Measurements from ENCODE around the gene ADARB1. TPM values are rescaled to one million over a fixed set of nuclear protein-coding genes. Genes with fewer than 3 reads are reported as not detected.

The ADARB1 gene
- total RNA-seq, 2 experiments from 2014 or later = 32.8 to 37.7 TPM

GRCh38 chr21:45213392-45213791, 139.0 kb downstream of the ADARB1 start:
- peaks cover 17% of the 10 kb centered on the region for H3K4me1 Mint-ChIP-seq

GRCh38 chr21:45215213-45215612, 140.8 kb downstream of the ADARB1 start:
- Mint-ChIP-seq H3K4me1 (peaks cover 7% of the 10 kb centered on the region), H3K4me3 (no peak overlapping the region), H3K27ac (no peak overlapping the region), H3K9me3 (ENCODE audit: low read depth) (peaks cover 12% of the 10 kb centered on the region), H3K27me3 (no peaks in the 10 kb centered on the region), H3K36me3 (ENCODE audit: low read depth) (peaks cover 38% of the 10 kb centered on the region)
- CTCF ChIA-PET = no interaction called here
- POLR2A ChIA-PET = no interaction called here
- ATAC-seq (no peak), DNase-seq (no peak)
- intact Hi-C loops (cut with DNase I, micrococcal nuclease) = no loop called here

More at GRCh38 chr21:45213392-45213791, 139.0 kb downstream of the ADARB1 start:
- intact Hi-C loops (cut with DNase I, micrococcal nuclease) = no loop called here
- no peak for ATAC-seq
- no peak for DNase-seq
- Mint-ChIP-seq H3K27me3 (no peaks in the 10 kb centered on the region), H3K9me3 (ENCODE audit: low read depth) (peaks cover 12% of the 10 kb centered on the region), H3K4me3 (no peak overlapping the region), H3K27ac (no peak overlapping the region), H3K36me3 (ENCODE audit: low read depth) (peaks cover 38% of the 10 kb centered on the region)
- POLR2A ChIA-PET = no interaction called here
- CTCF ChIA-PET = interaction anchor here (1.1 kb wide), 1 partner anchor 308 kb away, joined by 3 read pairs; no protein-coding TSS in a partner anchor

- H3K27me3 Mint-ChIP-seq = no peaks in the 10 kb centered on the region
- H3K9me3 Mint-ChIP-seq (ENCODE audit: low read depth) = peaks cover 12% of the 10 kb centered on the region
- POLR2A ChIA-PET = no interaction called here
- peaks cover 7% of the 10 kb centered on the region for H3K4me1 Mint-ChIP-seq
- CTCF ChIA-PET = interaction anchor here (1.3 kb wide), 1 partner anchor 10 kb away, joined by 3 read pairs; no protein-coding TSS in a partner anchor
- H3K36me3 Mint-ChIP-seq (ENCODE audit: low read depth) = peaks cover 32% of the 10 kb centered on the region
- intact Hi-C loops (cut with DNase I, micrococcal nuclease) = no loop called here
- H3K27ac Mint-ChIP-seq = no peak overlapping the region
- no peak overlapping the region for H3K4me3 Mint-ChIP-seq
- DNase-seq (no peak), ATAC-seq (no peak)
These were observed 142.6 kb downstream of the ADARB1 start for GRCh38 chr21:45217010-45217409.

GRCh38 chr21:45219517-45219916, 145.1 kb downstream of the ADARB1 start:
- ChIA-PET POLR2A (no interaction called here), CTCF (no interaction called here)
- H3K9me3 Mint-ChIP-seq (ENCODE audit: low read depth) = peaks cover 12% of the 10 kb centered on the region
- H3K27me3 Mint-ChIP-seq = no peaks in the 10 kb centered on the region
- ATAC-seq (no peak), DNase-seq (no peak)
- peaks cover 9% of the 10 kb centered on the region for H3K4me1 Mint-ChIP-seq
- no peak overlapping the region for H3K27ac Mint-ChIP-seq
- H3K36me3 Mint-ChIP-seq (ENCODE audit: low read depth) = peaks cover 32% of the 10 kb centered on the region
- intact Hi-C loops (cut with DNase I, micrococcal nuclease) = no loop called here
- no peak overlapping the region for H3K4me3 Mint-ChIP-seq

GRCh38 chr21:45220071-45220481, 145.7 kb downstream of the ADARB1 start:
- DNase-seq (no peak), ATAC-seq (no peak)
- ChIA-PET CTCF (no interaction called here), POLR2A (no interaction called here)
- no peaks in the 10 kb centered on the region for H3K27me3 Mint-ChIP-seq
- H3K4me1 Mint-ChIP-seq = peaks cover 15% of the 10 kb centered on the region
- H3K36me3 Mint-ChIP-seq (ENCODE audit: low read depth) = peaks cover 31% of the 10 kb centered on the region
- intact Hi-C loops (cut with DNase I, micrococcal nuclease) = no loop called here
- peaks cover 12% of the 10 kb centered on the region for H3K9me3 Mint-ChIP-seq (ENCODE audit: low read depth)
- no peak overlapping the region for H3K27ac Mint-ChIP-seq
- no peak overlapping the region for H3K4me3 Mint-ChIP-seq

GRCh38 chr21:45220714-45221490, 146.5 kb downstream of the ADARB1 start:
- no peak for DNase-seq
- ChIA-PET CTCF (no interaction called here), POLR2A (no interaction called here)
- Mint-ChIP-seq H3K27ac (no peak overlapping the region), H3K27me3 (no peaks in the 10 kb centered on the region), H3K9me3 (ENCODE audit: low read depth) (peaks cover 12% of the 10 kb centered on the region), H3K4me1 (peaks cover 22% of the 10 kb centered on the region), H3K4me3 (no peak overlapping the region), H3K36me3 (ENCODE audit: low read depth) (peaks cover 33% of the 10 kb centered on the region)
- intact Hi-C loops (cut with DNase I, micrococcal nuclease) = no loop called here
- no peak for ATAC-seq

- DNase-seq = no peak
- peaks cover 25% of the 10 kb centered on the region for H3K36me3 Mint-ChIP-seq (ENCODE audit: low read depth)
- H3K4me1 Mint-ChIP-seq = peaks cover 33% of the 10 kb centered on the region
- POLR2A ChIA-PET = no interaction called here
- CTCF ChIA-PET = no interaction called here
- H3K27me3 Mint-ChIP-seq = no peaks in the 10 kb centered on the region
- ATAC-seq = no peak
- H3K9me3 Mint-ChIP-seq (ENCODE audit: low read depth) = peaks cover 6% of the 10 kb centered on the region
- no peak overlapping the region for H3K27ac Mint-ChIP-seq
- intact Hi-C loops (cut with DNase I, micrococcal nuclease) = no loop called here
- H3K4me3 Mint-ChIP-seq = no peak overlapping the region
These were observed 147.6 kb downstream of the ADARB1 start for GRCh38 chr21:45222001-45222400.

- Mint-ChIP-seq H3K9me3 (ENCODE audit: low read depth) (no peaks in the 10 kb centered on the region), H3K27ac (no peak overlapping the region), H3K4me3 (no peak overlapping the region), H3K27me3 (no peaks in the 10 kb centered on the region), H3K4me1 (peaks cover 42% of the 10 kb centered on the region), H3K36me3 (ENCODE audit: low read depth) (peaks cover 10% of the 10 kb centered on the region)
- ATAC-seq (no peak), DNase-seq (no peak)
- intact Hi-C loops (cut with DNase I, micrococcal nuclease) = no loop called here
- ChIA-PET CTCF (no interaction called here), POLR2A (no interaction called here)
These were observed 149.1 kb downstream of the ADARB1 start for GRCh38 chr21:45223236-45224185.

GRCh38 chr21:45224189-45224938, 150.0 kb downstream of the ADARB1 start:
- DNase-seq (peak; percentile 55), ATAC-seq (peak; percentile 33)
- peaks cover 7% of the 10 kb centered on the region for H3K36me3 Mint-ChIP-seq (ENCODE audit: low read depth)
- peaks cover 48% of the 10 kb centered on the region for H3K4me1 Mint-ChIP-seq
- H3K27me3 Mint-ChIP-seq = no peaks in the 10 kb centered on the region
- H3K27ac Mint-ChIP-seq = no peak overlapping the region
- intact Hi-C loops (cut with DNase I, micrococcal nuclease) = no loop called here
- no peak overlapping the region for H3K4me3 Mint-ChIP-seq
- no peaks in the 10 kb centered on the region for H3K9me3 Mint-ChIP-seq (ENCODE audit: low read depth)
- CTCF ChIA-PET = no interaction called here
- POLR2A ChIA-PET = no interaction called here

- Mint-ChIP-seq H3K4me1 (peaks cover 48% of the 10 kb centered on the region), H3K9me3 (ENCODE audit: low read depth) (no peaks in the 10 kb centered on the region), H3K27ac (no peak overlapping the region), H3K4me3 (no peak overlapping the region), H3K36me3 (ENCODE audit: low read depth) (peaks cover 7% of the 10 kb centered on the region), H3K27me3 (no peaks in the 10 kb centered on the region)
- POLR2A ChIA-PET = no interaction called here
- no peak for DNase-seq
- no peak for ATAC-seq
- intact Hi-C loops (cut with DNase I, micrococcal nuclease) = loop anchor here in 1 of 2 experiments (5.0 kb wide), 2 partner anchors 42 to 148 kb away; no protein-coding TSS in a partner anchor
- CTCF ChIA-PET = no interaction called here
These were observed 150.8 kb downstream of the ADARB1 start for GRCh38 chr21:45225041-45225740.
